IMR-90 (cell line): Measurements from ENCODE around the gene ELP2. TPM values are rescaled to one million over a fixed set of nuclear protein-coding genes. Genes with fewer than 3 reads are reported as not detected.
A peak's percentile ranks its signal among the peaks of the same experiment; 100 is the strongest.

Experiments used
- ATAC-seq: fragments of 200-7000 bp; cut with Tn5 transposase; 2 replicates; pipeline ENCODE4 v1.9.1; 2020; ENCODE audit warnings: low read depth, mild to moderate bottlenecking, moderate library complexity
- BruUV-seq: library from RNA; stranded (reverse); fragments of 400-500 nt; replicated peaks from 2 replicates; lab custom pipeline; 2021; lab: Mats Ljungman, UMichigan
- CTCF ChIA-PET: fragments of 300-600 bp; formaldehyde crosslinking; extraction: SDS; loops from one replicate; lab custom pipeline; 2021; ENCODE audit warnings: antibody characterized with exemption; lab: Yijun Ruan, JAX
- POLR2A ChIA-PET: fragments of 300-600 bp; sonication (Branson Sonifier 250); formaldehyde crosslinking; loops from one replicate; lab custom pipeline; 2022; ENCODE audit warnings: antibody characterized with exemption; ENCODE audit not compliant: unreplicated experiment; lab: Charles Lee
- DNase-seq: peaks from one replicate; pipeline ENCODE4 v3.0.0; 2013
- H2AFZ ChIP-seq: replicated peaks from 2 replicates; pipeline ENCODE3; 2013; ENCODE audit warnings: low read length, mild to moderate bottlenecking; ENCODE audit not compliant: poor library complexity
- H2AK5ac ChIP-seq: 2 replicates; pipeline ENCODE4 v1.6.1; 2013; ENCODE audit warnings: low read depth, low read length, inconsistent platforms
- H2AK9ac ChIP-seq: replicated peaks from 2 replicates; pipeline ENCODE3; 2013; ENCODE audit warnings: mild to moderate bottlenecking, low read depth, low read length, moderate library complexity; ENCODE audit not compliant: poor library complexity
- H2BK120ac ChIP-seq: 2 replicates; pipeline ENCODE4 v1.6.1; 2013; ENCODE audit warnings: low read depth, low read length, inconsistent platforms
- H2BK15ac ChIP-seq: 3 replicates; pipeline ENCODE4 v1.6.1; 2013; ENCODE audit warnings: low read depth, low read length, inconsistent platforms
- H2BK20ac ChIP-seq: 2 replicates; pipeline ENCODE4 v1.6.1; 2013; ENCODE audit warnings: low read depth, mild to moderate bottlenecking, inconsistent platforms, low read length, moderate library complexity
- H2BK5ac ChIP-seq: 2 replicates; pipeline ENCODE4 v1.6.1; 2013; ENCODE audit warnings: mild to moderate bottlenecking, low read depth, low read length, inconsistent platforms; ENCODE audit not compliant: poor library complexity, severe bottlenecking
- H3K14ac ChIP-seq: replicated peaks from 2 replicates; pipeline ENCODE4 v1.6.1; 2013; ENCODE audit warnings: low read depth, low read length, inconsistent platforms
- H3K18ac ChIP-seq: 2 replicates; pipeline ENCODE4 v1.6.1; 2013; ENCODE audit warnings: low read depth, low read length, control low read depth
- H3K23ac ChIP-seq: 2 replicates; pipeline ENCODE4 v1.6.1; 2013; ENCODE audit warnings: low read depth, low read length, inconsistent platforms
- H3K27ac ChIP-seq: 2 replicates; pipeline ENCODE4 v1.5.1; 2013; ENCODE audit warnings: mild to moderate bottlenecking, control low read depth, low read length; ENCODE audit not compliant: insufficient read depth
- H3K27me3 ChIP-seq: 2 replicates; pipeline ENCODE4 v1.6.1; 2013; ENCODE audit warnings: low read length; ENCODE audit not compliant: control insufficient read depth, insufficient read depth
- H3K36me3 ChIP-seq: 2 replicates; pipeline ENCODE4 v1.6.1; 2013; ENCODE audit warnings: low read length, mixed read lengths; ENCODE audit not compliant: control insufficient read depth, insufficient read depth
- H3K4ac ChIP-seq: 2 replicates; pipeline ENCODE4 v1.6.1; 2013; ENCODE audit warnings: low read depth, low read length, inconsistent platforms
- H3K4me1 ChIP-seq: 2 replicates; pipeline ENCODE4 v1.6.1; 2013; ENCODE audit warnings: low read length, mixed read lengths; ENCODE audit not compliant: control insufficient read depth, insufficient read depth
- H3K4me2 ChIP-seq: 2 replicates; pipeline ENCODE4 v1.6.1; 2013; ENCODE audit warnings: low read depth, mild to moderate bottlenecking, control low read depth, low read length, moderate library complexity
- H3K4me3 ChIP-seq: 2 replicates; pipeline ENCODE4 v1.5.1; 2013; ENCODE audit warnings: low read depth, mild to moderate bottlenecking, control low read depth, low read length, moderate library complexity; ENCODE audit not compliant: insufficient read depth
- H3K56ac ChIP-seq: 2 replicates; pipeline ENCODE4 v1.6.1; 2013; ENCODE audit warnings: low read length, inconsistent platforms; ENCODE audit not compliant: insufficient read depth; ENCODE audit errors: extremely low read depth
- H3K79me1 ChIP-seq, 2 experiments: 2 replicates each; pipeline ENCODE4 v1.6.1; 2013; ENCODE audit warnings: low read length in 2 of 2, inconsistent platforms in 1 of 2, low read depth in 1 of 2
- H3K9ac ChIP-seq: 2 replicates; pipeline ENCODE4 v1.6.1; 2013; ENCODE audit warnings: low read depth, low read length, control low read depth
- H3K9me1 ChIP-seq: 2 replicates; pipeline ENCODE4 v1.6.1; 2013; ENCODE audit warnings: low read length, inconsistent platforms; ENCODE audit not compliant: insufficient read depth
- H3K9me3 ChIP-seq: 2 replicates; pipeline ENCODE4 v1.6.1; 2013; ENCODE audit warnings: low read length; ENCODE audit not compliant: control insufficient read depth, insufficient read depth
- H4K20me1 ChIP-seq: 2 replicates; pipeline ENCODE4 v1.6.1; 2013; ENCODE audit warnings: low read length, inconsistent platforms; ENCODE audit not compliant: insufficient read depth
- H4K5ac ChIP-seq: 2 replicates; pipeline ENCODE4 v1.6.1; 2013; ENCODE audit warnings: mild to moderate bottlenecking, low read depth, low read length, control low read depth
- H4K8ac ChIP-seq, 2 experiments: 2 replicates each; pipeline ENCODE4 v1.6.1; 2013; ENCODE audit warnings: low read depth in 2 of 2, low read length in 2 of 2, control low read depth in 1 of 2, inconsistent platforms in 1 of 2
- H4K91ac ChIP-seq: 2 replicates; pipeline ENCODE4 v1.6.1; 2013; ENCODE audit warnings: low read depth, low read length, inconsistent platforms; ENCODE audit not compliant: insufficient read depth
- BHLHE40 ChIP-seq: fragments of 150-350 bp; IDR thresholded peaks from 2 replicates; pipeline ENCODE4 v1.6.1; 2016; ENCODE audit warnings: mild to moderate bottlenecking, low read depth, low read length
- CEBPB ChIP-seq: IDR thresholded peaks from 2 replicates; pipeline ENCODE4 v1.6.1; 2012; ENCODE audit warnings: low read depth, low read length, improper control_type of control experiment
- FOS ChIP-seq: fragments of 150-350 bp; IDR thresholded peaks from 2 replicates; pipeline ENCODE4 v1.6.1; 2016; ENCODE audit warnings: low read depth, low read length
- MAFK ChIP-seq: IDR thresholded peaks from 2 replicates; pipeline ENCODE4 v1.6.1; 2012; ENCODE audit warnings: low read depth, low read length, improper control_type of control experiment
- MAZ ChIP-seq: IDR thresholded peaks from 2 replicates; pipeline ENCODE4 v1.6.1; 2012; ENCODE audit warnings: low read depth, mild to moderate bottlenecking, low read length, improper control_type of control experiment, moderate library complexity, borderline replicate concordance
- MXI1 ChIP-seq: IDR thresholded peaks from 2 replicates; pipeline ENCODE4 v1.6.1; 2012; ENCODE audit warnings: low read depth, mild to moderate bottlenecking, low read length, moderate library complexity, borderline replicate concordance
- NFE2L2 ChIP-seq: fragments of 150-350 bp; IDR thresholded peaks from 2 replicates; pipeline ENCODE4 v1.6.1; 2016; ENCODE audit warnings: low read depth, mild to moderate bottlenecking, low read length
- POLR2A ChIP-seq: IDR thresholded peaks from 2 replicates; pipeline ENCODE4 v1.6.1; 2012; ENCODE audit warnings: mild to moderate bottlenecking, low read depth, low read length
- RAD21 ChIP-seq: IDR thresholded peaks from 2 replicates; pipeline ENCODE4 v1.6.1; 2012; ENCODE audit warnings: low read length, improper control_type of control experiment
- RCOR1 ChIP-seq: IDR thresholded peaks from 2 replicates; pipeline ENCODE4 v1.6.1; 2012; ENCODE audit warnings: mild to moderate bottlenecking, low read length, improper control_type of control experiment; ENCODE audit not compliant: insufficient replicate concordance
- RFX5 ChIP-seq: IDR thresholded peaks from 2 replicates; pipeline ENCODE4 v1.8.0; 2012; ENCODE audit warnings: low read depth, mild to moderate bottlenecking, low read length, moderate library complexity
- SMC3 ChIP-seq: fragments of 150-350 bp; IDR thresholded peaks from 2 replicates; pipeline ENCODE4 v1.6.1; 2016; ENCODE audit warnings: low read depth, mild to moderate bottlenecking, antibody characterized with exemption, low read length, moderate library complexity
- WGBS, 2 experiments: methylation state at CpG; one replicate each; pipeline versions ENCODE4 v1.1.5 to v1.1.7; 2013; ENCODE audit warnings: missing lambda C conversion rate in 2 of 2; ENCODE audit not compliant: insufficient read length in 1 of 2; ENCODE audit errors: extremely low coverage in 2 of 2; 5-methylcytosine and 5-hydroxymethylcytosine counted together
- dilution Hi-C: fragments of 300-500 bp; cut with HindIII; formaldehyde crosslinking; loops from one replicate; pipeline ENCODE4 v1.14.3; 2018; ENCODE audit warnings: low sequenced_read_pairs; ENCODE audit not compliant: unreplicated experiment
- in situ Hi-C: fragments of 300-500 bp; cut with MboI; formaldehyde crosslinking; loops from 3 replicates; pipeline ENCODE4 v1.14.3; 2019; ENCODE audit warnings: low sequenced_read_pairs, inconsistent platforms, mixed read lengths
- intact Hi-C: fragments of 100-400 bp; cut with micrococcal nuclease; formaldehyde crosslinking; loops from 2 replicates; pipeline ENCODE4 v1.10.0; 2022
- polyA plus RNA-seq, 3 experiments: library from polyadenylated mRNA; depleted of rRNA; stranded (reverse); fragments of >200 nt; gene quantifications; 2 replicates each; pipeline ENCODE4 v1.2.3, GENCODE V29; 2012; ENCODE audit warnings: low replicate concordance in 1 of 3
- total RNA-seq: library from RNA; depleted of rRNA; stranded (reverse); fragments of >200 nt; gene quantifications from 2 replicates; pipeline ENCODE4 v1.2.3, GENCODE V29; 2012
- TF ChIP-seq, protein P1 (sequence below): fragments of 150-350 bp; IDR thresholded peaks from 2 replicates; pipeline ENCODE4 v1.6.1; 2016; ENCODE audit warnings: low read depth, mild to moderate bottlenecking, low read length, moderate library complexity, borderline replicate concordance
- TF ChIP-seq, protein P2 (sequence below): fragments of 150-350 bp; IDR thresholded peaks from 2 replicates; pipeline ENCODE4 v1.6.1; 2017; ENCODE audit warnings: mild to moderate bottlenecking, antibody characterized with exemption, low read length, low read depth
- TF ChIP-seq, protein P3 (sequence below): conservative IDR thresholded peaks from 2 replicates; pipeline ENCODE4 v1.5.1; 2012; ENCODE audit warnings: mild to moderate bottlenecking, low read depth, low read length, improper control_type of control experiment

The ELP2 gene
- total and polyA plus RNA-seq, 2 of the 4 experiments (the other 2 are of a cell fraction) = 48.1 to 161 TPM

DNA sequence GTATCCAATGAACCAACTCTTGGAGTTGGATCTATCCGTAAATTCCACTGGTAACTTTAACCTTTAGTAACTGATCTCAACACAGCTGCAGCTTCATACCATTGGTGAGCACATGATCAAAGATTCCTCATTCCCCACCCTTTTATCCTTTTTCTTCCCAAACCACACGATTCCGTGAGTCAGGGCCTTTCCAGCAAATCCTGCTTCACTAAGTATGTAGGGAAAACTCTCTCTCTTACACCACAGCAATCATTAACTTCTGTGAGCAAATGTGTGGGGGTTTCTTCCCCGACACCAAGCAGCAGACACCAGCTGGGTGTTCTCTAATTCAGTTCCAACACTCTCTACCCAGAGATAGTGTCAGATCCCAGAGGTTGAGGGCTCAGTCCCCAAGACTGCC lies 23.5 kb downstream of the ELP2 start:
- Histone ChIP-seq H3K27ac (peak overlapping the region; percentile 97), H2BK120ac (peak overlapping the region; percentile 95), H4K91ac (peak overlapping the region; percentile 92), H3K4me3 (no peak overlapping the region), H4K8ac (peak overlapping the region; percentile 51 to 98; a peak in 3 of 4 replicates), H2AK9ac (peak overlapping the region; percentile 93), H2BK15ac (peak overlapping the region; percentile 90; the same call in 2 of the 3 replicates), H3K4ac (peak overlapping the region; percentile 97), H3K79me1 (peaks cover 10 to 33% of the 10 kb centered on the region in 2 experiments; a peak in 3 of 4 replicates), H3K56ac (peak overlapping the region; percentile 71; the same call in 1 of the 2 replicates), H3K27me3 (no peaks in the 10 kb centered on the region), H2AFZ (peak overlapping the region; percentile 71), H2BK20ac (peak overlapping the region; percentile 84), H3K4me2 (peak overlapping the region; percentile 53), H3K18ac (peak overlapping the region; percentile 91), H4K20me1 (no peaks in the 10 kb centered on the region), H3K9me3 (no peaks in the 10 kb centered on the region), H3K36me3 (peaks cover 34% of the 10 kb centered on the region), H4K5ac (peak overlapping the region; percentile 83), H3K9me1 (peaks cover 11% of the 10 kb centered on the region), H3K23ac (peak overlapping the region; percentile 98; the same call in 1 of the 2 replicates), H3K4me1 (peaks cover 21% of the 10 kb centered on the region), H3K14ac (peak overlapping the region; percentile 97), H2BK5ac (peak overlapping the region; percentile 91), H2AK5ac (peak overlapping the region; percentile 84; the same call in 1 of the 2 replicates), H3K9ac (peak overlapping the region; percentile 43; the same call in 1 of the 2 replicates)
- DNase-seq (peak; percentile 97), ATAC-seq (peak; percentile 84)
- intact Hi-C loops (loop anchor here (2.0 kb wide), 1 partner anchor 18 kb away; no protein-coding TSS in a partner anchor), in situ Hi-C loops (no loop called here), dilution Hi-C loops (no loop called here)
- no CpG with 5 or more reads among the region's 4 CpGs for WGBS, 2 experiments
- no TSS peak for BruUV-seq
- ChIA-PET CTCF (interaction anchor here (0.5 kb wide), 1 partner anchor 394 kb away, joined by 4 read pairs; no protein-coding TSS in a partner anchor), POLR2A (no interaction called here)
- TF ChIP-seq, protein P1, sequence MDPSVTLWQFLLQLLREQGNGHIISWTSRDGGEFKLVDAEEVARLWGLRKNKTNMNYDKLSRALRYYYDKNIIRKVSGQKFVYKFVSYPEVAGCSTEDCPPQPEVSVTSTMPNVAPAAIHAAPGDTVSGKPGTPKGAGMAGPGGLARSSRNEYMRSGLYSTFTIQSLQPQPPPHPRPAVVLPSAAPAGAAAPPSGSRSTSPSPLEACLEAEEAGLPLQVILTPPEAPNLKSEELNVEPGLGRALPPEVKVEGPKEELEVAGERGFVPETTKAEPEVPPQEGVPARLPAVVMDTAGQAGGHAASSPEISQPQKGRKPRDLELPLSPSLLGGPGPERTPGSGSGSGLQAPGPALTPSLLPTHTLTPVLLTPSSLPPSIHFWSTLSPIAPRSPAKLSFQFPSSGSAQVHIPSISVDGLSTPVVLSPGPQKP = no peak
- peak; percentile 32; the same call in 1 of the 2 replicates for TF ChIP-seq FOS
- TF ChIP-seq MXI1 = peak; percentile 30; the same call in 1 of the 2 replicates
- 0 out of 2 replicates have a peak, but pooled peaks have one; percentile 17 for TF ChIP-seq MAFK
- TF ChIP-seq MAZ = 0 out of 2 replicates have a peak, but pooled peaks have one; percentile 30
- TF ChIP-seq, protein P2, sequence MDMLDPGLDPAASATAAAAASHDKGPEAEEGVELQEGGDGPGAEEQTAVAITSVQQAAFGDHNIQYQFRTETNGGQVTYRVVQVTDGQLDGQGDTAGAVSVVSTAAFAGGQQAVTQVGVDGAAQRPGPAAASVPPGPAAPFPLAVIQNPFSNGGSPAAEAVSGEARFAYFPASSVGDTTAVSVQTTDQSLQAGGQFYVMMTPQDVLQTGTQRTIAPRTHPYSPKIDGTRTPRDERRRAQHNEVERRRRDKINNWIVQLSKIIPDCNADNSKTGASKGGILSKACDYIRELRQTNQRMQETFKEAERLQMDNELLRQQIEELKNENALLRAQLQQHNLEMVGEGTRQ = peak; percentile 72
- TF ChIP-seq SMC3 = no peak
- no peak for TF ChIP-seq RAD21
- TF ChIP-seq RCOR1 = no peak
- peak; percentile 67; the same call in 1 of the 2 replicates for TF ChIP-seq BHLHE40
- TF ChIP-seq, protein P3, sequence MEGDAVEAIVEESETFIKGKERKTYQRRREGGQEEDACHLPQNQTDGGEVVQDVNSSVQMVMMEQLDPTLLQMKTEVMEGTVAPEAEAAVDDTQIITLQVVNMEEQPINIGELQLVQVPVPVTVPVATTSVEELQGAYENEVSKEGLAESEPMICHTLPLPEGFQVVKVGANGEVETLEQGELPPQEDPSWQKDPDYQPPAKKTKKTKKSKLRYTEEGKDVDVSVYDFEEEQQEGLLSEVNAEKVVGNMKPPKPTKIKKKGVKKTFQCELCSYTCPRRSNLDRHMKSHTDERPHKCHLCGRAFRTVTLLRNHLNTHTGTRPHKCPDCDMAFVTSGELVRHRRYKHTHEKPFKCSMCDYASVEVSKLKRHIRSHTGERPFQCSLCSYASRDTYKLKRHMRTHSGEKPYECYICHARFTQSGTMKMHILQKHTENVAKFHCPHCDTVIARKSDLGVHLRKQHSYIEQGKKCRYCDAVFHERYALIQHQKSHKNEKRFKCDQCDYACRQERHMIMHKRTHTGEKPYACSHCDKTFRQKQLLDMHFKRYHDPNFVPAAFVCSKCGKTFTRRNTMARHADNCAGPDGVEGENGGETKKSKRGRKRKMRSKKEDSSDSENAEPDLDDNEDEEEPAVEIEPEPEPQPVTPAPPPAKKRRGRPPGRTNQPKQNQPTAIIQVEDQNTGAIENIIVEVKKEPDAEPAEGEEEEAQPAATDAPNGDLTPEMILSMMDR = no peak
- TF ChIP-seq POLR2A = 0 out of 2 replicates have a peak, but pooled peaks have one; percentile 31
- no peak for TF ChIP-seq CEBPB
- no peak for TF ChIP-seq NFE2L2
- no peak for TF ChIP-seq RFX5
